ENCODE data around the gene DENND1A.
"Not testable (repeated sequence)": the region's sequence is repeated elsewhere in the genome, so short reads cannot be mapped to it uniquely, and the experiment has no call there.

Gene DENND1A

DNA sequence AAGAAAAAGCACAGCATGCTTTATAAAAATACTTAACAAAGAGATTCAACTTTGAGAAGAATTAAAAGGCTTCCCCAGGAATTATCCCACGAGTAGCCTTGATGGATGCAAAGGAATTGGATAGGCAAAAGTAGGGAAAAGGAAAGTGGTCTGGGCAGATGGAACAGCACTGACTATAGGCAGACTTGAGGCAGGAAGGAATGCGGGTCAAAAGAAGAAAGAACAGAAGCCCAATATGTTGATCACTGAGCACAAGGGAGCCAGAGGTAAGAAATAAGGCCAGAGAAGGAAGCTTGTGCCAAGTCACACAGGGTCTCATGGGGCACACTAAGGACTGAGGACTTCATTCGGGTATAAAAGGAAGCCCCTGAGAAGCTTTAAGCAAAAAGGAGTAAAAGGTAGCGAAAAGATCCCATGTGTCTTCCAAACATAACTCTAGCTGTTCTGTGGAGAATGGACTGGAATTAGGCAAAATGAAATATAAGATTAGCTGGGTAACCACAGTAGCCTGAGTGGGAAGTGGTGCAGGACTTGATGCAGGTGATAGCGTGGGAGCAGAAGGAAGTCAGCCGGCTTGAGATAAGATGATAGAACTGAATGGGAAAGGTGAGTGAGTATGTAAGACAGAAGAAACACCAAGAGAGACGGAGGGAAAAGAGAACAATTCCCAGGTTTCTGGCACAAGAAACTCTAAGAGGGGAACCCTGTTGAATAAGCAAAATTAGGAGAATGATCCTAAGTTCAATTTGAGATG is 106.6 kb downstream of the DENND1A start:
- DNase-seq (ENCODE audit: extremely low read depth in 1 of 2, low read depth in 1 of 2) = no peak

DNA sequence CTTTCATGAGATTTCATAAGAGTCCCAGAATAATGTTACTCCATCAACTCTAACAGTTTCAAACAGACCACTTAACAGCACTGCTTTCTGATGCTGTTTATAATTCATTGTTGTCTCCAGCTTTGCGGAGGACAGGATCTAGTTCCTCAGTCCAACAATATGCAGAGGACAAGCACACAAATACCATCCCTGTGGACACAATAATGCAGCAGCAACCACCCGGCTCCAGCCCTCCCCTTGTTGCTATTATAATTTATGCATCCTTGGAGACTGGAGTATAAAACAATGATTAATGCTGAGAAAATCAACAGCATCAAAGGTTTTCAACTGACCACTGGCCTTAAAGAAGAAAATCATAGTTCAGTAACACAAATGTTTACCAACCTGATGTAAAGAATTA is 108.3 kb downstream of the DENND1A start:
- DNase-seq (ENCODE audit: extremely low read depth in 1 of 2, low read depth in 1 of 2) = no peak

DNA sequence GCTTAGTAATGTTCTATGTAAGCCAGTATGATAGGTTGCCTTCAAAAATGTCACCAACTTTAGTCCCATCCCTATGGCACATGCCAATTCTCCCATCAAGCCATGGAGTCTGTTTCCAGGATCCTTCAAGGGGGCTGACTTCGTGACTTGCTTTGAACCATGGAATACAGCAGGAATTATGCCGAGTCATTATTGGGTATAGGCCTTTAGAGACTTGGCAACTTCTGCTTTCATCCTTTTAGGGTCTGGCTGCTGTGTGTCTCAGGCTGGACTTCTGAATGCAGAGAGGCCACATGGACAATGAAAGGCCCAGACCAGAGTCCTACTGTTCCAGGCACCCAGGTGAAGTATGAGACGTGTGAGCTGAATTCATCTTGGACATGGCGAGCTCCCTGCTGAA is 109.8 kb downstream of the DENND1A start:
- no peak for DNase-seq (ENCODE audit: extremely low read depth in 1 of 2, low read depth in 1 of 2)

DNA sequence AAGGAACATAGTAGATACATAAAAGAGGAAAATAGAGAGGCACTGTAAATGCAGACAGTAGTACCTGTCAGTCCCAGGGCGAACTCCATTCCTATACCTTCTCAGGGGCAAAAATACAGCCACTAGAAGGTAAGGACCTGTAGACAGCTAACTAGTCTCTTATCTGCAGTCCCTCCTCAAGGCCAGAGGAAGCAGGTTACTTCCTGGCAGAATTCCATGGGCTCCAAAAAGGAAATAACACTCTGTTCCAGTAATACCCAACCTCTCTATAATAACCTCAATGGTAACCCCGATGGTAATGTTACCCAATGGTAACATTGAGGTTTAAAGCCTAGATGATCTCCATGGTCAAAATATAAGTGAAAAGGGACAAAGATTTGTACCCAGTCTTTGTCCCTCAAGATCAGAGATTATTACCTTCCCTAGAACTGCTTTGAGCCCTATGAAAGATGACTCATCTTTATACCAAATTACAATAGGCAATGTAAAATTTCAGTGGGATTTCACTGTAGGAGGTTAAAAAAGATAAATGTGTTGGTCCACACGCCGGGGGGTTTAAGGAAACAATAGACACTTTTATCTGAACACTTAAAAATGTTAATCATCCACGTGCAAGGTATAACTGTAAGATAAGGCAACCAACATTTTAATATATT is 113.0 kb downstream of the DENND1A start:
- DNase-seq (ENCODE audit: extremely low read depth in 1 of 2, low read depth in 1 of 2) = no peak

DNA sequence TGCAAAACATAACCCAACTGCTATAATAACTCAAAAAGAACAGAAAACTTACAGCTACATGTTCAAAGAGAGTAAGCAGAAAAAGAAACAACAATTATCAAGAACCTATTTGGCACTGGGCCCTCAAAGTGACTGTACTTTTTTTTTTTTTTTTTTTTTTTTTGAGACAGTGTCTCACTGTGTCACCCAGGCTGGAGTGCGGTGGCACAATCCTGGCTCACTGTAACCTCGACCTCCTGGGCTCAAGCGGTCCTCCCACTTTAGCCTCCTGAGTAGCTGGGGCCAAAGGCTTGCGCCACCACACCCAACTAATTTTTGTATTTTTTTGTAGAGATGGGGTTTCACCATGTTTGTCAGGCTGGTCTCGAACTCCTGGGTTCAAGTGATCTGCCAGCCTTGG is 114.1 kb downstream of the DENND1A start:
- DNase-seq (ENCODE audit: extremely low read depth in 1 of 2, low read depth in 1 of 2) = not testable (repeated sequence)

DNA sequence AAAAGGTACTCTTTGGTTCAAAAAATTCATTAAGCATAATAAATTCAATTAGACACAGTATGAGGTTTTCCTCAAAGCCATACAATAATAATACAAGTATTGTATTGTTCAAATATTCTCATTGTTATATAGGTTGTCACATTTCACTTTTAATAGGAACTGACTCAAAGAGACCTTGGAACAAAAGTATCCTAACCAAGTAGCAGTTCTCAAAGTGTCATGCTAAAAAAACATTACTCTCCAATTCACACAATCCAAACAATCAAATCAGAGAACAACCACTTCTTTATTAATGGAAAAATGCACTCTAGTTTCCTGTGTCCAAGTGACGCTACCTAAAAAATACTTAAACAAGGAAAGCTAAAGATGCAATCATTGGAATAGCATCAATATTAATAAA is 115.4 kb downstream of the DENND1A start:
- DNase-seq (ENCODE audit: extremely low read depth in 1 of 2, low read depth in 1 of 2) = no peak

DNA sequence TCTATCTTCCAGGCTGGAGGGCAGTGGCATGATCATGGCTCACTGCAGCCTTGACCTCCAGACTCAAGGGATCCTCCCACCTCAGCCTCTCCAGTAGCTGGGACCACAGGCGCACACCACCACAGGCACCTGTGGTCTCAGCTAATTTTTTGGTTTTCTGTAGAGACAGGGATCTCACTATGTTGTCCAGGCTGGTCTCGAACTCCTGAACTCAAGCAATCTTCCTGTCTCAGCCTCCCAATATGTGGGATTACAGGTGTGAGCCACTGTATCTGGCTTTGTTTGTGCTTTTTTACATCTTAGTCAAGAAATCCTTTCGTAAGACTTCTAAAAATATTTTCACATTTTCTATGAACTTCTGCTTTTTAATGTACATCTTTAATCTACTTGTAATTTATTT is 116.9 kb downstream of the DENND1A start:
- DNase-seq (ENCODE audit: extremely low read depth in 1 of 2, low read depth in 1 of 2) = no peak

DNA sequence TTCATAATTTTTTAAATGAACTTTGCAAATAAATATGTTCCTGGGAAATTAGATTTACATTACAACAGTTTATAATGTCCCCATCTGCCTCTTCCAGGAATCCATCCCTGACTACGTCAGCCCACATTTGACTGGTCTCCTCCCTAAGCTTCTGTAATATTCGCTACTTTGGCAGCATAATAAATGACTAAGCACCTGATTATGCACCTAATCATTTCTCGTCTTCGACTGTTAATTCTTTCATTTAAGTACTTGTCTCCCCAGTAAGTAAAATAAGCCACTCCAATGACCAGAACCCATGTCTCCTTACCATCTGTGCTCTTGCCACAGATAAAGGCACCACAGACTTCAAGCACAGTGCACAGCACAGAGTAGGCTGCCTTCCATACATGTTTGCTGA is 122.7 kb downstream of the DENND1A start:
- DNase-seq (ENCODE audit: extremely low read depth in 1 of 2, low read depth in 1 of 2) = no peak

DNA sequence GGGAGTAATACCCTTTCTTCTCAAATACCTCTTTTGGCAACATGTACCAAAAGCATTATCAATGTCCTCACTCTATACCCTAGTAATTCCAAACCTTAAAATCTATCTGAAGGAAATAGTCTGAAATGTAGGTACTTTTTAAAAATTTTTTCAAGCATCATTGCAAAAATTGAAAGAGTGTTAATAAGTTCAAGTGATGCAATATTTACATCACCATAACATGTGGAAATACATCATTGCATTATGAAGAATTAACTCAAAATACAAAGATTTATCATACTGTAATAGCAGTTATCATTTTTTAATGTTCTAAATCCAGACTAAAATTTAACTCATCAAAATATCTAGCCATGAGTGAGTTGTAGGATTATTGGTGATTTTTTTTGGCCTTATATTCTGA is 123.1 kb downstream of the DENND1A start:
- no peak for DNase-seq (ENCODE audit: extremely low read depth in 1 of 2, low read depth in 1 of 2)

DNA sequence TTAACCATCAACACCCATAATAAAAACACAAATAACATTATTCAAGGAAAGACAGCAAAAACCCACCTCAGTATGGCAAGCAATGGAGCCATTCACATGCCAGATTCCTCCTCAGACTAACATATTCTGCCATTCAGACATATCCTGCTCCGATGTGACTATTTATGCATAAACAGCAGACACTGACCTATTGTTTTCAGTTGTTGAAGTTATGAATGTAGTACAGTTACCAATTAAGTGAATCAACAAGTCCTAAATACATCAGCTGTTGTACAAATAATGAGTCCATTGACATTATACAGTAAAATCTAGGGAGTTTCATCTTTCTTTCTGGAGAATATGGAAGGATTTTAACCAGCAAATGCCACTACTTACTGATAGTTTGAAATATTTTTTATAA is 131.7 kb downstream of the DENND1A start:
- DNase-seq (ENCODE audit: extremely low read depth in 1 of 2, low read depth in 1 of 2) = no peak

DNA sequence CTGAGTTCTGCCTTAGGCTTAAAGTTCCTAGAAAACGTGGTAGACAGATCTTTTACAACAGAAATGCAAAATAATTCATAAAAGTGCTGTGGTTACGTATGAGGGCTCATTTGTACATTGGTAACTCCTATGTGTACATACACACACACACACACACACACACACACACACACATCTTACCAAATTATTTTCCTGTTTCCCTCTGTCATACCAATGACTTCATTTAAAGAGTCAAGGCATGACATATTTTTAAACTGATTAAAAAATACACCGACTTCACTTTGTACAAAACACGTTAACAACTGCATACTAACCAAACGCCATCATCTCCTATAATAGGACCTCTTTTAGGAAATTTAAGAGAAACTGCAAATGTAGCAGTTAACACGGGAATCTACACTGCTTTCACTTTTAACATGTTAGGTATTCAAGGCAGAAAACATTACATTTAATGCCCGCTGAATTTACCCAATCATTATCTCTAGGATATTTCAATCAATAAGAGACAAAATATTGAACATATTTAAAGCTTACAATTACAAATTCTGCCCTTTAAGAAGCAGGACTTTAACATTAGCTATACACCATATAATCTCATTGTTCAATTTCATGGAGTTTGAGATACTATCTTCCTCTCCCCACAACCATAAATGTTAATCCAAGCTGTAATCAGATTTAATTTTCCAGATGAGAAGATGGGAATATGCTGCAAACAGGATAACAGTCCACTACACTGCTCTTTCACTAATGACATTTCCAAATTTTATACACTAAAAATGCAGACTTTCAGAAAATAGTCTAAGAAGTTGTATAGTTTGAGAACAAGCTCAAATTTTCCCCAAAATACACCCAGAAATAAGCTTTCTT is 133.1 kb downstream of the DENND1A start:
- no peak for DNase-seq (ENCODE audit: extremely low read depth in 1 of 2, low read depth in 1 of 2)

DNA sequence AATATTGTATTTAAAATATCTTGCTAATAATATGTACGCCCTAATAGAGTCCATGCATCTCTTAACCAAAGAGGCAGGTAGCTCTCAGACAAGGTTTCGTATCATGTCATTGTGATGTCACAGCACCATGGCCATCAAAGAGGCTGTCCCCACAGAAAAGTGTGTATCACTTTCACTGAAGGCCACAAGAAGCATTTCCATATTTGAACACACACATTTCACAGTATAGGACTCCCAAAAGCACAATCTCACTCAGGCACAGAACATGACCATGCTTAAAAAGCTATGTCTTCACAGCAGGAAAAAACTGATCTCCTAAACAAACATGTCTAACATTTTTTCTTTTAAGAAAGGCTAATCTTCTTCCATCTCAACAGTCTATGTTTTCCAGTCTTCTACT is 133.8 kb downstream of the DENND1A start:
- DNase-seq (ENCODE audit: extremely low read depth in 1 of 2, low read depth in 1 of 2) = no peak

DNA sequence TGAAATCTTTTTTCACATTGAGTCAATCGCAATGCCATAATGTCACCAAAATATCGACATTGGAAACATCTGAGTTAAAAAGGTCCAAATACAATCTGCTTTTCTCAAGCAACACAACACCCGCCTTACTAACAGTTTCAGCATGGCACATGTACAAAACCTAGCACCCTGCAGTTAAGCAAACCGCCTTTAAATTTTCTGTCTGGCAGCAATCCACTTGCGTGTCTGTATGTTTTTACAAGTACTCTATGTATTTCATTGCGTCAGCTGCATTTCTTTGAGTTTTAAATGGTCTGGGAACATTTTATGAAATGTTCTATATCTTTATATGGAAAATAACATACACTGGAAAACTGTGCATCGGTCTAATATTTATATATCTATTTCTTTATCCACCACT is 134.6 kb downstream of the DENND1A start:
- DNase-seq (ENCODE audit: extremely low read depth in 1 of 2, low read depth in 1 of 2) = no peak

DNA sequence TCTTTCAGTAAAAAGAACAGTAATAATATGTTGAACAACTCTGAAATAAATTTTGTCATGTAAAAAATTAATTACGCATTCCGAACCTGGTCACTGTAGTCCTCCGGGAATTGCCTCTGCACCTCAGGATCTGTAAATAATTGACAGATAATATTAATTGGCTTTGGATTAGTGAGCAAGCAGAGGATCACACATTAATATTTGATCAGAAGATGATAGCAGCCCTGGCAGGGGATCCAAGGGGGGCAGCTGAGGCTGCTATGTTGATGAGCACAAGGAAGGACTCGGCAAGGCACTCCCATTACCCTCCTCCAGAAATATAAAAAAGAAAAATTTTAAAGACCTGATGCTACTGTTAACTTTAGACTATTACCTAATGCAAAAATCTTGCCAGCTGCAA is 137.4 kb downstream of the DENND1A start:
- no peak for DNase-seq (ENCODE audit: extremely low read depth in 1 of 2, low read depth in 1 of 2)

DNA sequence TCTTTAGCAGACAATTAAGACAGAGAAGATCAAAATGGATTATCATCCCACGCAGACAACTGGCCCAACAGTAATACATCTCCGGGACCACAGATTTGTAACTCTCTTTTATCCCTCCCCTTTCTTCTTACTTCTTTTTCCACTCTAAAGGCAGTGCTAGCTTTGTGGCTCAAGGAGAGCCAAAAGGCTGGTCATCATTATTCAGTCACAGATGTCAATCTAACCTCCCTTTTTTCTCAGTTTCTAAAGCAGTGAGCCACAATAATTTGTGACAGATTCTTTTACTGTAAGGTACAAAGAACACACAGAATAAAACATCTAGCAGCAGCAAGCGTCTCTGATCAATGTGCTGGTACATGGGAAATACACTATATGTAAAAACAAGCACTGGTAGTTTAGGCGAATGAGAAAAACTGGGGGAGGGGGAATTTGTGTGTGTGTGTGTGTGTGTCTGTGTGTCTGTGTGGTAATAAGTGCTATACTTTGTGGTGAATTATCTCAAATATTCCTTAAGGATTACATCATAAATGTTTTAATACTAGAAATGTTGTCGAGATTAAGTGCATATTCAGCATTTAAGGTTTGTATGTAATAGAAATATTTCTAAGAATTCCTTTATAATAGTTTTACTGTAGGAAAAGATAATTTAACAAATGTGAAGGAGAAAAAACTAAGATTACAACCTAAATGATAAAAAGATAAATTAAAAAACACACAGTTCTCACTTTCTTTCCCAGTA is 140.2 kb downstream of the DENND1A start:
- DNase-seq (ENCODE audit: extremely low read depth in 1 of 2, low read depth in 1 of 2) = no peak

DNA sequence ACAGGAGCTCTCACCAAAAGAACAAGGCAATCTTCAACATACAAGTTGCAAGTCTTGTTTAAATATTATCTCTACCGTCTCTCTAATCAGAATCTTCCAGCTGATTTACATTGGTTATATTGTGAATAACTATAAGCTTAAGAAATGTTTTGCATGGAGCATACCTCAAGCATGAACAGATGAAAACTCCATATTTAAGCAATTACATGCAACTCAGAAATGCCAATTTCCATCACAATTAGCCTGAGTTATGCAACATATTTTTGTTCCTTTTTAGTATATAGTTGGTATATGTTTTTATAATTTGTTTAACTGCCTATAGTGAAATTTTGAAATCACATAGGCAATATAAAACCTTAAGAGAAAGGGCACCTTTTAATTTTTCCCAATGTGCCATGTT is 142.5 kb downstream of the DENND1A start:
- DNase-seq (ENCODE audit: extremely low read depth in 1 of 2, low read depth in 1 of 2) = no peak

DNA sequence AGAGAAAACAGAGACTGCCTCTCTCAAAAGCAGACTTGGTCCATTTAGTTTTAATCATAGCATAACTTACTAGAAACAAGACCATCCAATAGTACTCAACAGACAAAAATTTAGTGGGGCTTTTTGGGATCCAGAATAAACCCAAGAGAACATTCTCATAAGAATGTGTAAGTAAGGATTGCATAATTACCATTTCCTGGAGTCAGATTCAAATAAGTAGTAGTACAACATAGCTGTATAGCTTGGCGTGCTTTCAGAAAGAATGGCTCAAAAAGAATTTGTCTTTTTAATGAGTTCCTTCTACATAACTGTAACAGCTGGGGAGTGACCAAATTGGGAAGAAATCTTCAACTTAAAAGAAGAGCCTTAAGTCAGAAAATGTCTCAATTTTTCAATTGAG is 145.4 kb downstream of the DENND1A start:
- no peak for DNase-seq (ENCODE audit: extremely low read depth in 1 of 2, low read depth in 1 of 2)

DNA sequence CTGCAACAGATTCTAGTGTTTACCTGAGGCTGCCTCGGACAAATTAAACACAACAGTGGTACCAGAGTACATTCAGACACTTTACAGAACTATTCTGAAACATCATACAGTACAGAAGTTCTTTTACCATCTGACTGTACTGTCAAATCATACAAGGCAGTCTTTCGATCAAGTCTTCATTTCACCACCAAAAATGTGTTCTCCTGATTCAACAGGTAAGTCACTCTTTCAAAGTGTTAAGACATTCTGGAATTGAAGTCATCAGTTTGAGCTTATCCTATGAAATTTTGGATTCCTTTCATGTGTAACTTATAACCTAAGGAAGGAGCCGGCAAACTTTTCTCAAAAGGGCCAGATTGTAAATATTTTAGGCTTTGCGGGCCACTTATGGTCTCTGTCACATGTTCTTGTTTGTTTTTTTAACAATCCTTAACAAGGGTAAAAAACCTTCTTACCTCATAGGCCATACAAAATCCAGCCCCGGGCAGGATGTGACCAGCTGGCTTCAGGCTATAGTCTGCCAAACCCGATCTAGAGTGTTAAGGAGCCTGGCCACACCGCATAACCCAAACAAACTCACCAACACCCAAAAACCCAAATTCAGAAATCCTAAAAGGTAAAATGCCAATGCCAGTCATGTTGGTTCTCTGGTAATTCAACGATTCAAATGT is 151.6 kb downstream of the DENND1A start:
- no peak for DNase-seq (ENCODE audit: extremely low read depth in 1 of 2, low read depth in 1 of 2)

DNA sequence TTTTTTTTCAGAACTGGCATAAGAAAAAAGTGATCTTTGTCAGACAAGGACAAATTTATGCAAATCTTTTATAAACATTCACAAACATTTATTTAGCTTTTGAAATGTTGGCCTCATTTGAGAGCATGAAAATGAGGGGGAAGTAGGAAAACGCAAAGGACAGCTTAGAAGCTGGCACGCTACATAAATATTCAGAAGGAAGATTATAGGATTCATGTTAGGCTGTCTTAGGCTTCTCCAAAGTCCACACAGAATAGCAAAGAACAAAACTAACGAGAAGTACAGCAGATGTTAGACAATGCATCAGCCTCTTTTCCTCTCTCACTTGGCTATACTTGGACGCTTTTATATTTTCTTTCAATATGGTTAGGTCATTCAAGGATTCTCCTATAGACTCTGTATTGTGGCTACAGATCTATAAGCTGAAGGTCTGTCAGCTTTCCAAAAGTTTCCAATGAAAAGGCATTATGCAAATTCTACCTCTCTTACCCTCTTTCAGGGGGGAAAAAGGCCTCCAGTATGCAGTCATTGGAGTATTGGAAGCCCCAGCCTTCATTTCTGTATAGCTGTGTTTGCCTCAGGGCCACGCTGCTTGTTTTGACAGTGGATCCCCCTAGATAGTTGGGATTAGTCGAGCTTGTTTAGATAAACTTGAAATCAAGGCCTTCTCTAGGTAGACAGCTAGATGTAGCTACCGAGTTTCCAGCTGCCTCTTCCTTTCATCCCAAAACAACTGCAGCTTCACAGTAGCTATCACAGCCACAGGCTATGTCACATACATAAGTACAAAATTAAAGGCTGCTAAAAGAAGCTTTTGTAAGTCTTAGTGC is 153.0 kb downstream of the DENND1A start:
- DNase-seq (ENCODE audit: extremely low read depth in 1 of 2, low read depth in 1 of 2) = no peak
